Breast epithelium (tissue), 3 donors: ENCODE data around the gene ENDOV.

Source experiments
- POLR2A ChIP-seq: fragments of 450-650 bp; IDR thresholded peaks from one replicate; pipeline ENCODE4 v1.6.1; 2016; ENCODE audit warnings: antibody characterized with exemption, mild to moderate bottlenecking, moderate library complexity
- TF ChIP-seq, protein P1 (sequence below), 3 donors: fragments of 450-650 bp; IDR thresholded peaks; one replicate each; pipeline ENCODE4 v1.5.1; 2016 to 2017; ENCODE audit warnings: antibody characterized with exemption in 3 of 3, mild to moderate bottlenecking in 3 of 3, moderate library complexity in 3 of 3

DNA sequence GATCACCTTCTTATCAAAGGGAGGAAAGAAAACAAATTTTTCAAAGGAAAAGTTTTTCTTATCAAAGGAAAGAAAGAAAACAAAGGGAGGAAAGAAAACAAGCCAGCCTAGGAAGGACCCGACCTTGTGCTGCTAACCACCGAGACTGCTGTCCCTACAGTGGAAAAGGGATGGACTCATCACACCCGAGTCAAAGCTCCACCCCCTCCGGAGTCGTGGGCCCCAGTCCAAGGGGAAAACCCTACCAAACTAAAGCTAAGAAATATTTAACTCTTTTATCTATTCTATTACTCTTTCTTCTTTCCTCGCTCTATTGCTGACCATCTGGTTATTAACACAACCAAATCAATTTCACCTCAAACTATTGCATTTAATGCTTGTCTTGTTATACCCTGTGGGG lies 6.1 kb upstream of the ENDOV start:
- TF ChIP-seq, protein P1, sequence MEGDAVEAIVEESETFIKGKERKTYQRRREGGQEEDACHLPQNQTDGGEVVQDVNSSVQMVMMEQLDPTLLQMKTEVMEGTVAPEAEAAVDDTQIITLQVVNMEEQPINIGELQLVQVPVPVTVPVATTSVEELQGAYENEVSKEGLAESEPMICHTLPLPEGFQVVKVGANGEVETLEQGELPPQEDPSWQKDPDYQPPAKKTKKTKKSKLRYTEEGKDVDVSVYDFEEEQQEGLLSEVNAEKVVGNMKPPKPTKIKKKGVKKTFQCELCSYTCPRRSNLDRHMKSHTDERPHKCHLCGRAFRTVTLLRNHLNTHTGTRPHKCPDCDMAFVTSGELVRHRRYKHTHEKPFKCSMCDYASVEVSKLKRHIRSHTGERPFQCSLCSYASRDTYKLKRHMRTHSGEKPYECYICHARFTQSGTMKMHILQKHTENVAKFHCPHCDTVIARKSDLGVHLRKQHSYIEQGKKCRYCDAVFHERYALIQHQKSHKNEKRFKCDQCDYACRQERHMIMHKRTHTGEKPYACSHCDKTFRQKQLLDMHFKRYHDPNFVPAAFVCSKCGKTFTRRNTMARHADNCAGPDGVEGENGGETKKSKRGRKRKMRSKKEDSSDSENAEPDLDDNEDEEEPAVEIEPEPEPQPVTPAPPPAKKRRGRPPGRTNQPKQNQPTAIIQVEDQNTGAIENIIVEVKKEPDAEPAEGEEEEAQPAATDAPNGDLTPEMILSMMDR (IDR thresholded peaks at IDR 0.05) = no peak
- TF ChIP-seq POLR2A = no peak
